GM19452 (cell line): ENCODE results near the gene CCDC171.
A peak's percentile ranks its signal among the peaks of the same experiment; 100 is the strongest.
"Not testable (repeated sequence)": the region's sequence is repeated elsewhere in the genome, so short reads cannot be mapped to it uniquely, and the experiment has no call there.

Experiments
- ATAC-seq: cut with Tn5 transposase; IDR thresholded peaks from one replicate; pipeline ENCODE4 v1.9.1; 2021; ENCODE audit not compliant: unreplicated experiment

Gene CCDC171

DNA sequence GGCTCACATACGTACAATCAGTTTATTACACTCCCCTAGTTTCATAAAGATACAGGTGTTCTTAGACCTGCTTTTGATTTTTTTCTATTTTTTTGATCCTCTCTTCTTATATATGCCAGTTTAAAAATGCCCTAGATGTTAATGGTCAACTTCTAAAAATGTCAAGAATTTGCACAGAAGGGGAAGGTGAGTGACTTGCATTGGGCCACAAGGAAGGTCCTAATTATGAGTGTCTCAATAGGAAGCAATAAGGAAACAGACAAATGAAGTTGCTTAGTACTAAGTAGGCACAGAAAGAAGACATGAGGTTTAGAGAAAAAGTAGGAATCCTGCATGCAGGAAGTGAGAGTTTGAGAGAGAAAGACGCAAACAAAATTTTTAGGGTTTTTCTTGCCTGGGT is 3.2 kb upstream of the CCDC171 start:
- ATAC-seq, result no peak

DNA sequence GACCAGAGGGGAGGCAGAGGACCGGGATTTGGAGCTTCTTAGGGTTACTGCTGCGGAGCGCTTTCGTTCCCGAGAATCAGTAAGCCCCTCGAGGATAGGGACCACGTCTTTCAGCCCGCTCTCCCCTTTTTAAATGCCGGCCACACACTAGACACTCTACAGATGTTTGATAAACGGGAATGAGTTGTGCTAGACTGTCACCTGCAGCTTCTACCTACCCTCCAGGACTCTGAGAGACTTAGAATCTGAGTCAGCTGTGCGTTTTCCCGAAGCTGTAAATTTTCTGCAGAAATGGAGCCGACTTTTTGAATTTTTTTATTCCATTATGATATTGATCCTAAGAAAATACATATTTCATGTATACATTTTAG is 670 bp downstream of the CCDC171 start:
- peak; percentile 15 for ATAC-seq

DNA sequence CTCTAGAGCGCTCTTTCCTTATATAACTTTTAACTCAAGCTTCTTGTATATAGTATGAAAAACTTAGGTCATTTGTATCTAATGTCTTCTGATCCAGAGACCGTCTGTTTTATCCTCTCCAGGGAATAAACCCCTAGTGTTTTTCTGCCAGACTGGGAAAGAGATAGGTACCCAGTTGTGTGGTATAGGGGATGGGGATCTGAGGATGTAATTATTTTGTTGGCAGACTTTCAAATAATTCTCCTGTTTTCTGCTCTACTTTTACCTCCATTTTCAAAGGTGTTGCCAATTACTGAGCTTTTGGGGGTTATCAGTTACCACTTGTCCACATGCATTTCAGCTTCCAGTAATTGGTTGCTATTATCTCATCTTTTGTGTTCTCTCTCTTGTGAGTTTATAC is 17.9 kb downstream of the CCDC171 start:
- ATAC-seq, result no peak

DNA sequence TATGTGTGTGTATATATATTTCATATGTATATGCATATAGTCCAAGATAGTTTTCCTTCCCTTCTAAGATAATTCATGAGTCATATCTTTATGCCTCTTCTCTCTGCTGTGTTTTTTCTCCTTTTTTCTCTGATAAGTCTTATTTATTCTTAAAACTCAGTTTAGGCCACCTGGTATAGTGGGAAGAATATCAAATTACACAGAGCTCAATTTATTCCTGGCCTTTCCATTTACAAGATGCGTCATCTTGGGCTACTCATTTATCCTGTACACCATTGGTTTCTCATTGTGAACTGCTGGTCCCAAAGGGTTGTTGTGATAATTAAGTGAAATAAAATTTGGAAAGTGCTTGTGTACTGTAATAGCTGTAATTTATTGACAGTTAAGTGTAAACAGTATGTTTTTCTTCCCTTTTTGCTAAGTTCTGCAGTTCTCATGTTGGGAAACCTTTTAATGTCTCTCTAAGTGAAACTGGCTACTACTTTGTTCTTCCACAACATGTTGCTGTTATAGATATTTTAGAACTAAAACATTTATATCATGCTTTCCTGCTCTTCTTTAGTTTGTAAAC is 19.4 kb downstream of the CCDC171 start:
- no peak for ATAC-seq

DNA sequence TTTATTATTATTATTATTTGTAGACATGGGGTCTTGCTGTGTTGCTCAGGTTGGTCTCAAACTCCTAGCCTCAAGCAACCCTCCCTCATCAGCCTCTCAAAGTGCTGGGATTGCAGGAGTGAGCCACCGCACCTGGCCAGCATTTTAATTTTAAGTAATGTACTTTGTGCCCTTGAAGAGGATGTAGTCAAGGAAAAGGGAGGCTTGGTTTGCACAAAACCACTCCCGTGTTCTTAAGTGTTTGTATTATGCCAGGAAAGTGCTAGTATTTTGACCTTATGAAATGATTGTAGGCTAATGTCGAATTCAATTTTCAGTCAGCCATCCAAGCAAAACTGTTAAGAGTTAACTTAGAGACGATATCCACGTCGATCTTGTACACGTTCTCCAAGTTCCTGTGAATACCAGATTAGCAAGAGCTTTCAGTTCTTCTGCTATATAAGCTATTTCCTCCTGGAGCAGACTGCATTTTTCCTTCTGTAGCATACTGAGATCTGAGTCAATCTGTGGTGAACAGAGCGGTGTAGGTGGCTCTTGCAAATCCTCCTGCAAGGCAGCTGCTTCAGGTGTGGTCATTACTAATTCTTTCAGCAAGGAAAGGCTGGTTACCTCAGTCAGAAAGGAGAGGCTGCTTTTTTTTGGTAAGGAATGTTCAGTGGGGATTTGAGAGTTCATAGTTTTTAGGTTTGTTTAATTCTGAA is 23.7 kb downstream of the CCDC171 start:
- ATAC-seq, result no peak

DNA sequence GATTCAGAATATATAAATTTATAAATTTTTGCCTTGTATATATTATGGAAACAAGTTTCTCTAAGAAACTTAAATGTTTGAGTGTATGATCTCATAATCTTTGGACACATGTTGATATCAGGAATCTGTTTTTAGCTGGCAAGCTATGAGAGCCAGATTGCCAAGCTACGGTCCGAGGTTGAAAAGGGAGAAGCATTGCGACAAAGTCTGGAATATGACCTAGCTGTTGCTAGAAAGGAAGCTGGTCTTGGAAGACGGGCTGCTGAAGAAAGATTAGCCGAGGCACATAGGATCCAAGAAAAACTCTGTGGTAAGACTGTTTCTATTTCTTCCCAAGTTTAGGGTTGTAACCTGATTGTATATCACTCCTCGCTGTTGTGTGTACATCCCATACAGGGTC is 25.9 kb downstream of the CCDC171 start:
- no peak for ATAC-seq

DNA sequence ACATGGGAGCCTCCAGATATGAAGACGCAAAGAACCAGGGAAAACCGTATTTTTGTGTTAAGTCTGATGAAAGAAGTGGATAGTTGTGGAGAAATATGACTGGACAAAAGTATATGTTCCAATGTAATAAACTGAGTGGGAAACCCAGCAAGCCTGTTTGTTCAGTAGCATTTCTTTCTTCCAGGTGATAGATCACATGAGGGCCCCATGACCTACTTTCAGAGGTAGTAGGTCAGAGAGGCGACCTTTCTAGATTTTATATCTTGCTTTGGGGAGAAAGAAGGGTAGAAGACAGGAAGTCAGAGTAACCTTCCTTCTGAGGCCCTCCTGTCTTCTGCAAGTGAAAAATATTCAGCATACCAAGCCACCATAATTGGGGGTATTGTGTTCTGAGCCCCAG is 31.5 kb downstream of the CCDC171 start:
- ATAC-seq, result no peak

DNA sequence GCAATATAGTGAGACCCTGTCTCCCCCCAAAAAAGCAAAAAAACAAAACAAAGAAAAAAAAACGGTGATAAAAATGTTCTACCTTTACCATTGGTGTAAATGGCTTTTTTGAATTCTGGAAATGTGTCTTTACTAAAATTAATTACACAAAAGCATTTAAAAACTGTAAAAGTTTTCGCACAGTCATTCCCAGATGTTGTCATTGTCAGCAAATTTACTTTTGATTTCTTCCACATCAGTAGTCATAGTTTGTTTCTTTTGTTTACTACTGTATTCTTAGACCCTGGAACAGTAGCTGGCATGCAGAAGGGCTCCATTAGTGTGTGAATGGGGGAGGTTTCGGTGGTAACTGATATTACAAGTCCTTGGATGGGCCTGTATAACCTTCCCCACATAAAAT is 39.5 kb downstream of the CCDC171 start:
- no peak for ATAC-seq

DNA sequence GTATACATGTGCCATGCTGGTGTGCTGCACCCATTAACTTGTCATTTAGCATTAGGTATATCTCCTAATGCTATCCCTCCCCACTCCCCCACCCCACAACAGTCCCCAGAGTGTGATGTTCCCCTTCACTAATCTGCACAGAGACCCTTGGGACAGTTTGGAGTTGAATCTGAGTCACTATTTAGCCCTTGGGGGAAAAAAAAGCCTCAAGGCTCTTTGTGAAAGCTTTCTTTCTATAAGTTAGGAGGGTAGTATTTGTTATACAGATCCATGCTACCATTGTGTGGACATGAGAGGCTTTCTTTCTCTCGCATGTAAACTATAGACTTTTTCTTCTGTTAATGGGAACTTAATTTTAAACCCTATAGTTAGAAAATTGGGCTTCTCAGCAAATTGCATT is 40.1 kb downstream of the CCDC171 start:
- not testable (repeated sequence) for ATAC-seq

DNA sequence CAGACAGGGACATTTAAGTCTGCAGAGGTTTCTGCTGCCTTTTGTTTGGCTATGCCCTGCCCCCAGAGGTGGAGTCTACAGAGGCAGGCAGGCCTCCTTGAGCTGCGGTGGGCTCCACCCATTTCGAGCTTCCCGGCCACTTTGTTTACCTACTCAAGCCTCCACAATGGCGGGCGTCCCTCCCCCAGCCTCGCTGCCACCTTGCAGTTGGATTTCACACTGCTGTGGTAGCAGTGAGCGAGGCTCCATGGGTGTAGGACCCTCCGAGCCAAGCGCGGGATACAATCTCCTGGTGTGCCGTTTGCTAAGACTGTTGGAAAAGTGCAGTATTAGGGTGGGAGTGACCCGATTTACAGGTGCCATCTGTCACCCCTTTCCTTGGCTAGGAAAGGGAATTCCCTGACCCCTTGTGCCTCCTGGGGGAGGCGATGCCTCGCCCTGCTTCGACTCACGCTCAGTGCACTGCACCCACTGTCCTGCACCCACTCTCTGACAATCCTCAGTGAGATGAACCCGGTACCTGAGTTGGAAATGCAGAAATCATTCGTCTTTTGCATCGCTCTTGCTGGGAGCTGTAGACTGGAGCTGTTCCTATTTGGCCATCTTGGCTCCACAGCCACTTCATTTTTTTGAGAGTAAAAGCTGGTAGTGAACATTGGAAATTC is 48.0 kb downstream of the CCDC171 start:
- not testable (repeated sequence) for ATAC-seq

DNA sequence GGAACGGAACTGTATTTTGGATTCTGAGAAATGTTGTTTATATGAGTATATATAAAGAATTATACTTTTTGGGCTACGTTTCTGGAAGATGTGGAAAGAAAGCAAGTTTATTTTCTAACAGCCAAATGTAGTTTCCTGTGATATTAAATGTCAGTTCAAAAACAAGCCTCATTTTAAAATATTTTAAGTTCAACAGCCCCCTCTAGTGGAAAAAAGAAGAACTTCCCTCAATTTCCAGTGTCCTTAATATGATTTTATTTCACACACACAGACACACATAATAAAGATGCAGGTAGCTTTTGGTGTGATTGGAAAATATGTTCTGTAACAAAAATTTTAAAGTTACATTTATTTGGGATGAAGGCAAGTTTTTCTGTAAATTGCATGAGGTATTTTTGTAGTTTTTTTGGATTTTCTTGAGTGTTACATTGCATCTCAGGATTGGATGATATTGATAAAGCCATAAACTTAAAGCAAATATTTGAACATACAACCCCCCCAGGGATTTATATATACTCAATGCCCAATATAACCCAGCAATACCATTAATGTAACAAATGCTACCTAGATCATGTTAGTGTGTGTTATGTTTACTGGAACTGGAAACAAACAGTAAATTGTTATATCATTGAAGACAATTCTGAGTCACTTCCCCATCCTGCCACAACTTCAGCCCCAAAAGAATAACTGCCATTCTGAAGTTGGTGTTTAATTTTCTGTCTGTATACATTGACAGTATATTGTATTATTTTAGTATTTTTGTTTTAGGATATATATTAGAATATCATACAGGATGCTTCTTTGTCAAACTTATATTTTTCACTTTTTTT is 54.0 kb downstream of the CCDC171 start:
- no peak for ATAC-seq

DNA sequence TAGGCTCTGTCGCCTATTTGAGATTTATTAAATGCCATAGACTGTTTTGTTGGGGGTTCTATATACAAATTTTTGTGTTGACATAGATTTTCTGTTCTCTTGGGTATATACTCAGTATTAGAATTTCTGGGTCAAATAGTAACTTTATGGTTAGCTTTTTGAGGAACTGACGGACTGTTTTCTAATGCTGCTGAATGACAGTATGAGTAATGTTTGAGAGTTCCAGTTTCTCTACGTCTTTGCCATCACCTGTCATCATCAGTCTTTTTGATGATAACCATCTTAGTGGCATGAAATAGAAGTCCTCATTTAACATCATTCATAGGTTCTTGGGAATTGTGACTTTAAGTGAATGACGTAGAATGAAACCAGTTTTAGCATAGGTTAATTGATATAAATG is 60.1 kb downstream of the CCDC171 start:
- peak; percentile 76 for ATAC-seq

DNA sequence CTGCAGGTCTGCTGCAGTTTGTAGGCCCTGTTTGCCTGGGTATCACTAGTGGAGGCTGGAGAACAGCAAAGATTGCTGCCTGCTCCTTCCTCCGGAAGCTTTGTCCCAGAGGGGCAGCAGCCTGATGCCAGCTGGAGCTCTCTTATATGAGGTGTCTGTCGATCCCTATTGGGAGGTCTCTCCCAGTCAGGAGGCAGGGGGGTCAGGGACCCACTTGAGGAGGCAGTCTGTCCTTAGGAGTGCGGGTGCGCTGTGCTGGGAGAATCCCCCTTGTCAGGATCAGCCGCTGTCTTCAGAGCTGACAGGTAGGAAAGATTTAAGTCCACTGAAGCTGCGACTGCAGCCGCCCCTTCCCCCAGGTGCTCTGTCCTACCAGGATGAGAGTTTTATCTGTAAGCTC is 64.9 kb downstream of the CCDC171 start:
- ATAC-seq, result no peak

DNA sequence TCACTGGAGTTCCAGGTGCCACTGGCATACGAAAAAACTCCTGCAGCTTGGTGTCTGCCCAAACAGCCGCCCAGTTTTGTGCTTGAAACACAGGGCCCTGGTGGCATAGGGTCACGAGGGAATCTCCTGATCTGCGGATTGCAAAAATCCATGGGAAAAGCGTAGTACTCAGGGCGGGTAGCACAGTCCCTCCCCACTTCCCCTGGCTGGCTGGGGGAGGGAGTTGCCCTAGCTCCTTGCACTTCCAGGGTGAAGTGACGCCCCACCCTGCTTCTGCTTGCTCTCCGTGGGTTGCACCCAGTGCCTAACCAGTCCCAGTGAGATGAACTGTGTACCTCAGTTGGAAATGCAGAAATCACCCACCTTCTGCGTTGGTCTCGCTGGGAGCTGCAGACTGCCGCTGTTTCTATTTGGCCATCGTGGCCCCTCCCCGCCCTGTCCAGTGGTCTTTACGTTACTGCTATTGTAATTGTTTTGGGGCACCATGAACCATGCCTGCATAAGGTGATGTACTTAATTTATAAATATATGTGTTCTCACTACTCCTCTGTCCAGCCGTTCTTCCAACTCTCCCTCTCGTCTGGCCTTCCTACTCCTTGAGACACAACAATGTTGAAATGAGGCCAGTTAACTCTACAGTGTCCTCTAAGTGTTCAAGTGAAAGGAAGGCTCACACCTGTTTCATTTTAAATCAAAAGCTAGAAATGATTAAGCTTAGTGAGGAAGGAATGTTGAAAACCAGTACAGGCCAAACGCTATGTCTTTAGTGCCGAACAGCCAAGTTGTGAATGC is 65.9 kb downstream of the CCDC171 start:
- no peak for ATAC-seq

DNA sequence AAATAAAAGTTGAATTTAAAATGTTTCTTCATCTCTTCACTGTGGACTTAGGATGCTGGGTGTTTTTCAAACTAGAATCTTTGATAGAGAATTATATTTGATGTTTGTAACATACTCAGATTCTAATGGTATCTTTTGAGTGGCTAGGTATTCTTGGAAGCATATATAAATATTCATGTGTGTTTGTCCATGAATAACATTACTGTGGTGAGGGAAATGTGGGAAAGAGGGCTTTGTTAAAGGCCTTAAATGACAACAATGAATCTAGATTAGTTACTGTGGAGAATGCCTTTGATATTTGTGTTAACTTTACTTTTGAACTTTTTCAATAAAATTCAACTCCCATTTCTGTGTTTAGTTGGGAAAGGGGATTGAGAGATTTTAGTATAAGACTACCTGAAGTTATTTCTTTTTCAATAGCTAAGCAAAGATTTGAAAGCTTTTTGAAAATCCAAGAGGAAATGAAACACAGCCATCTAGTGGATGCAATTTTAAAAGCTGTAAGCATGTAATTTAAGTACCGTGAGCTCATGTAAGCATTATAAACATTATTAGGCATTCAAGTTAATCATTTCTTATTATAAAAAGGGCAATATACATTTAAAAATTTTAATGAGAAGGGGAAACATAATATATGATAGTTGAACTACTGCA is 69.6 kb downstream of the CCDC171 start:
- no peak for ATAC-seq

DNA sequence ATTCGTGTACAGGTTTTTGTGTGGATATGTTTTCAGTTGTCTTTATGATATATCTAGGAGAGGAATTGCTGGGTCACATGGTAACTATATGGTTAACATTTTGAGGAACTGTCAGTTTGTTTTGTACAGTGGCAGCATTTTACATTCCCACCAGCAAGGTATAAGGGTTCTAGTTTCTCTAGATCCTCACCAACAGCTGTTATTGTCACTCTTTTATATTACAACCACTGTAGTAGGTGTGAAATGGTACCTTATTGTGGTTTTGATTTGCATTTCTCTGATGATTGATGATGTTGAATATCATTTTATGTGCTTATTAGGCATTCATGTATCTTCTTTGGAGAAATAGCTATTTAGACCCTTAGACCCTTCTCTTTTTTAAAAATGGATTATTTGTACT is 82.9 kb downstream of the CCDC171 start:
- ATAC-seq, result peak; percentile 67

DNA sequence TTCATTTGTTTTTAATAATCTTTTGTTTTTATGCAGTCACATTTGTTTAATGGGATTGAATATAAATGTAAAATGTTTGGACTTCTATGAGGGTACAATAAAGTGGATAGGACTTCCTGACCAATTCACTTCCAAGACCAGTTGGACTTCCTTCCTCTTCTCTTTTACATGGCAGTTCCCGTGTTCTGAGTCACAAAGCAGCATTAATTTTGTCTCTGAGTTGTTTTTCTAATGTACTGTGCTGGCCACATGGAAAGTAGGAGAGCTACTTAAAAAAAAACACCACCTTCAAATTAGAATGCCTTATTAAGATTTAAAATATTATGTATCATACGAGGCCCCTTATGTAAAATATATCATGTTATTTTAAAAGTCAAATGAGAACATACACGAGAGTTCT is 87.3 kb downstream of the CCDC171 start:
- ATAC-seq, result no peak

DNA sequence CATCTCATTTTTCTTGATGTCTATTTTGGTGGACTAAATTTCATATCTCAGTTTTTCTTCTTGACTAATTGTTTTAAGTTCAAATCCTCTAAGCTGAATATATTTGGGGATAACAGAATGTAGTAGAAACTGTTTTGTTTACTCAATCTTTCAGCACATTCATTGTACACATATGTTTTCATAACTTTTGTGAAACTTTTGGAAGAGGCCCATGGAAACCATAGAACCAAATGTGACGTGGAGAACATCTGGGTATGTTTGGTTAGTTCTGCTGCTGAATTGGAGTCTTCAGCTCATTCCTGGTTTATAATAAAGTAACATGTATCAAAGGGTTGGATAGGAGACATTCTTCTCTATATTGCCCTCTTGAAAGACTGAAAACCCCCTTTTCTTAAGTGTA is 88.4 kb downstream of the CCDC171 start:
- no peak for ATAC-seq

DNA sequence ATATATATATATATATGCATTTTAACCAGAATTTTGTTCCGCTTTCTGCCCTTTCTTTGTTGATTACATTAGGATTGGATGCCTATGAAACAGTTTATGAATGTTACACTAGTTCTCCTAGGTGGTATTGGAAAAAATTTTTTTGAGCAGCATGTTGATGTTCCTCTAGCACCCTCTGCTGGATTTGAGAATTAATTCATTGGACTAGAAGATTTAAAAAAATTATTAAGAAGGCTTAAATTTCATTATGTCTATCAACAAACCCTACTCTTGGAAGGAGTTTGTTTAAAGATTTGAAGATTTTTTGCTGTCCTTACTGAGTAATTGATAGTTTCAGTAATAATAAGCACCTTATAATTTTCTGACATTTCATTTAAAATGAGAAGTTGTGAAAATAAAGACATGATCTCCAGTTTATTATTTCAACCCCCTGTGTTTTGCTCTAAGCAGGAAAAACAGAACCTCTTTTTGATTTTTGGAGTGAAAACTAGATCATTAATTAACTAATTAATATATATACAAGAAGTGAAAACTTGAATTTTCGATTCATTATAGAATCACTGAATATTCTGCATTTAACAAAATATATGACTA is 89.6 kb downstream of the CCDC171 start:
- no peak for ATAC-seq

DNA sequence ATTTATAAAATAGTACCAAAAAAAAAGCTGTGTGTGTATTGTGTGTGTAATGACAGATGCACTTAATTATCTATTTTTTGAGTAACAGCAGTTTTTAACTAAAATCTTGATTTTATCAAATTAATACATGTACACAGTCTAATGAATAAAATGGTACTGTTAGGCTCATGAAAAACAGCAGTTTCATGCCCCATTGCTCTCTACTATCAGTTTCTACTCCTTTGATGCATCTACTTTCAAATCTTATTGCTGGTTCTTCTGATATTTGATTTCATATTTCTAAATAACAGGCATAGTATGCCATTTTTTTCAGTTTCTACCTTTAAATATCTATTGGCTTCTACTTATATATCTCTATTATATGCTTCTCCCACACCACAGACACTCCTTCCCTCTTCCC is 117.4 kb downstream of the CCDC171 start:
- ATAC-seq, result peak; percentile 48
